B cell (primary cell): ENCODE results near the gene ELMO1.

Experiments
- EZH2 ChIP-seq: IDR thresholded peaks from 2 replicates; pipeline ENCODE4 v1.6.1; 2012; ENCODE audit warnings: borderline replicate concordance, low read depth, mild to moderate bottlenecking, moderate library complexity, low read length; ENCODE audit not compliant: insufficient read depth, poor library complexity, severe bottlenecking
- TF ChIP-seq, protein P1 (sequence below): fragments of 200-600 bp; IDR thresholded peaks from one replicate; pipeline ENCODE4 v1.8.0; 2022; ENCODE audit warnings: antibody characterized with exemption, mild to moderate bottlenecking

DNA sequence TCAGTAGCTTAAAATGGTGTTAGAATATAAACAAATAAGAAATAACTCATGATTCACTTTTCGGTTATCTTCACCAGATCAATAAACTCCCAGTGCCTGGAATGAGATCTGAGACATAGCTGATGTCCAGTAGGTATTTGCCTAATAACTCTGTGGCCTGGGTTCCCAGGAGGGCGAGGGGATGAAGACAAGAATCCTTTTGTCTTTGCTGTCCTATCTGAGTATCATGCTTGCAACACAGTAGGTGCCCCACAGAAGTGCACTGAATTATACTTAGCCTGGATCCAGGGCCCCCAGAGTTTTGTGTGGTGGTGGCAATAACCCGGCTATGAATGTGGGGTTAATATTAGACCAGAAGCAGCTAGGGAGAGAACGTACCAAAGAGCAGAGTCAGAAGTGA is 374.3 kb downstream of the ELMO1 start:
- no peak for TF ChIP-seq EZH2
- TF ChIP-seq, protein P1, sequence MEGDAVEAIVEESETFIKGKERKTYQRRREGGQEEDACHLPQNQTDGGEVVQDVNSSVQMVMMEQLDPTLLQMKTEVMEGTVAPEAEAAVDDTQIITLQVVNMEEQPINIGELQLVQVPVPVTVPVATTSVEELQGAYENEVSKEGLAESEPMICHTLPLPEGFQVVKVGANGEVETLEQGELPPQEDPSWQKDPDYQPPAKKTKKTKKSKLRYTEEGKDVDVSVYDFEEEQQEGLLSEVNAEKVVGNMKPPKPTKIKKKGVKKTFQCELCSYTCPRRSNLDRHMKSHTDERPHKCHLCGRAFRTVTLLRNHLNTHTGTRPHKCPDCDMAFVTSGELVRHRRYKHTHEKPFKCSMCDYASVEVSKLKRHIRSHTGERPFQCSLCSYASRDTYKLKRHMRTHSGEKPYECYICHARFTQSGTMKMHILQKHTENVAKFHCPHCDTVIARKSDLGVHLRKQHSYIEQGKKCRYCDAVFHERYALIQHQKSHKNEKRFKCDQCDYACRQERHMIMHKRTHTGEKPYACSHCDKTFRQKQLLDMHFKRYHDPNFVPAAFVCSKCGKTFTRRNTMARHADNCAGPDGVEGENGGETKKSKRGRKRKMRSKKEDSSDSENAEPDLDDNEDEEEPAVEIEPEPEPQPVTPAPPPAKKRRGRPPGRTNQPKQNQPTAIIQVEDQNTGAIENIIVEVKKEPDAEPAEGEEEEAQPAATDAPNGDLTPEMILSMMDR, result no peak
